HEK293 (cell line): ENCODE measurements around the gene IPCEF1.

ENCODE experiments used
- CTCF ChIA-PET: fragments of 350-600 bp; formaldehyde crosslinking; extraction: SDS; loops from one replicate; lab custom pipeline; 2021; ENCODE audit warnings: antibody characterized with exemption; lab: Yijun Ruan, JAX
- POLR2A ChIA-PET: fragments of 300-600 bp; formaldehyde crosslinking; extraction: SDS; loops from one replicate; lab custom pipeline; 2020; ENCODE audit warnings: antibody characterized with exemption, inconsistent platforms; lab: Yijun Ruan, JAX
- H3K27ac ChIP-seq: fragments of 200-500 bp; sonication (Bioruptor generic); 2 replicates; pipeline ENCODE4 v1.5.1; 2014; ENCODE audit warnings: low read depth, low read length, control low read depth, inconsistent platforms; ENCODE audit errors: extremely low read depth
- H3K36me3 ChIP-seq, 2 experiments: fragments of 200-500 bp in 1 of 2; sonication (Bioruptor generic) in 1 of 2; 1 replicate in 1 of 2; 2 replicates in 1 of 2; pipeline ENCODE4 v1.5.1; 2014 to 2017; ENCODE audit warnings: inconsistent platforms in 2 of 2, low read length in 2 of 2; ENCODE audit not compliant: control insufficient read depth in 2 of 2, insufficient read depth in 1 of 2
- H3K4me1 ChIP-seq: fragments of 200-500 bp; sonication (Bioruptor generic); 2 replicates; pipeline ENCODE4 v1.5.1; 2014; ENCODE audit warnings: mild to moderate bottlenecking, low read length, inconsistent platforms; ENCODE audit not compliant: control insufficient read depth, insufficient read depth
- H3K4me3 ChIP-seq: 2 replicates; pipeline ENCODE4 v1.5.1; 2011; ENCODE audit warnings: low read depth, mild to moderate bottlenecking, control low read depth, low read length, moderate library complexity
- H3K9me3 ChIP-seq: fragments of 200-500 bp; sonication (Bioruptor generic); 2 replicates; pipeline ENCODE4 v1.5.1; 2014; ENCODE audit warnings: low read depth, low read length, inconsistent platforms; ENCODE audit not compliant: control insufficient read depth, insufficient read depth
- KLF10 ChIP-seq: fragments of 450-650 bp; IDR thresholded peaks from 2 replicates; pipeline ENCODE4 v1.5.1; 2018; ENCODE audit warnings: missing biosample characterization, mild to moderate bottlenecking, missing genetic modification characterization
- KLF9 ChIP-seq: fragments of 450-650 bp; formaldehyde crosslinking; IDR thresholded peaks from 2 replicates; pipeline ENCODE4 v1.5.1; 2016; ENCODE audit warnings: missing biosample characterization, missing genetic modification characterization, low read depth
- MZF1 ChIP-seq: fragments of 450-650 bp; formaldehyde crosslinking; IDR thresholded peaks from 2 replicates; pipeline ENCODE4 v1.5.1; 2017; ENCODE audit warnings: missing biosample characterization, missing genetic modification characterization, borderline replicate concordance
- SALL2 ChIP-seq: fragments of 450-650 bp; formaldehyde crosslinking; IDR thresholded peaks from 2 replicates; pipeline ENCODE4 v1.5.0; 2017; ENCODE audit warnings: missing biosample characterization, mild to moderate bottlenecking, missing genetic modification characterization, borderline replicate concordance
- ZNF157 ChIP-seq: fragments of 450-650 bp; formaldehyde crosslinking; IDR thresholded peaks from 2 replicates; pipeline ENCODE4 v1.5.1; 2016; ENCODE audit warnings: missing biosample characterization, missing genetic modification characterization
- ZNF19 ChIP-seq: fragments of 450-650 bp; formaldehyde crosslinking; IDR thresholded peaks from 2 replicates; pipeline ENCODE4; 2016; ENCODE audit warnings: missing biosample characterization, missing genetic modification characterization, low read depth
- ZNF341 ChIP-seq: fragments of 450-650 bp; formaldehyde crosslinking; IDR thresholded peaks from 2 replicates; pipeline ENCODE4; 2016; ENCODE audit warnings: low read depth, missing biosample characterization, missing genetic modification characterization
- ZNF366 ChIP-seq: fragments of 450-650 bp; formaldehyde crosslinking; conservative IDR thresholded peaks from 2 replicates; pipeline ENCODE4 v1.5.1; 2016; ENCODE audit warnings: missing biosample characterization, missing genetic modification characterization
- ZSCAN16 ChIP-seq: fragments of 450-650 bp; formaldehyde crosslinking; IDR thresholded peaks from 2 replicates; pipeline ENCODE4 v1.5.1; 2016; ENCODE audit warnings: missing biosample characterization, missing genetic modification characterization
- TF ChIP-seq, protein P1 (sequence below): fragments of 450-650 bp; formaldehyde crosslinking; IDR thresholded peaks from 2 replicates; pipeline ENCODE4 v1.5.1; 2016; ENCODE audit warnings: missing biosample characterization, missing genetic modification characterization
- TF ChIP-seq, protein P2 (sequence below): fragments of 450-650 bp; formaldehyde crosslinking; IDR thresholded peaks from 2 replicates; pipeline ENCODE4 v1.5.1; 2016; ENCODE audit warnings: missing biosample characterization, missing genetic modification characterization
- TF ChIP-seq, protein P3 (sequence below): fragments of 450-650 bp; formaldehyde crosslinking; IDR thresholded peaks from 2 replicates; pipeline ENCODE4 v1.5.1; 2016; ENCODE audit warnings: missing biosample characterization, missing genetic modification characterization

Gene IPCEF1

DNA sequence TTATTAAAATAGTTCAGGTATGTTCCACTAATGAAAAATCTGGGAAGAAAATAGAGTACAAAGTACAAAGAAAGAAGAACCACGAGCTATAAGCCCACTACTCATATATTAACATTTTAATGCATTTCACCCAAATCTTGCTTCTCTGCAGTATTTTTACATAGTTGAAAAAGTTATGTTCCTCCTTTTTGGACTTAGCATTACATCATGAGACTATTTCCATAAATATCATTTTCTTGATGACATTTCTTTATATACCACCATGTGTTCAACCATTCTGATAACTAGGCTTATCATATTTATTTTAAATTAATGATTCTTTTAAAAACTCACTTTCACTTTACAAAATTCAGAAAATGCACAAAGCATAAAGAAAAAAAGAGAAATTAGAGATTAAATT is 3.0 kb downstream of the IPCEF1 start:
- CTCF ChIA-PET, result no interaction called here

DNA sequence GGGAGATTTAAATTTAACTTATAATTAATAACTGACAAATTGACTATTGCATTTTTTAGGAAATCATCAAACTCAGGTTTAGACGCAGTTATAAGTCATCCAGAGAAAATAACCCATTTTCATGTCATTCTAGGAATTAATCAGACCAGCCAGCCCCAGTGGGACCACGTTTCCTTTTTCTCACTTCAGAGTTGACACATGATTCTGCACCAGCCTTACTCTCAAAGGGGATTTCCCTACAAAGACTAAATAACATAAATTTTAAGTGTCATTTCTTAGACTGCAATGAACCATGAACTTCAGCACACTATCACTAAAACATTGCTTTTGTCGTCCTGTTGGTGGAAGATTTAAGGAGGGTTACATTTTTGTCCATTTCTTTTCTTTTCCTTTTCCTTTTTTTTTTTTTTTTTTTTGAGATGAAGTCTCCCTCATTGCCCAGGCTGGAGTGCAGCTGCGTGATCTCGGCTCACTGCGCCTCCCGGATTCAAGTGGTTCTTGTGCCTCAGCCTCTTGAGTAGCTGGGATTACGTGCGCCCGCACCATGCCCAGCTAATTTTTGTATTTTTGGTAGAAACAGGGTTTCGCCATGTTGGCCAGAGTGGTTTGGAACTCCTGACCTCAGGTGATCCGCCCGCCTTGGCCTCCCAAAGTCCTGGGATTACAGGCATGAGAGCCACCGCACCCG is 3.6 kb downstream of the IPCEF1 start:
- no peaks in the 10 kb centered on the region for H3K9me3 ChIP-seq
- CTCF ChIA-PET, result interaction anchor here (0.5 kb wide), 1 partner anchor 81 kb away, joined by 3 read pairs; no protein-coding TSS in a partner anchor
- no peak overlapping the region for H3K27ac ChIP-seq
- TF ChIP-seq, protein P1, sequence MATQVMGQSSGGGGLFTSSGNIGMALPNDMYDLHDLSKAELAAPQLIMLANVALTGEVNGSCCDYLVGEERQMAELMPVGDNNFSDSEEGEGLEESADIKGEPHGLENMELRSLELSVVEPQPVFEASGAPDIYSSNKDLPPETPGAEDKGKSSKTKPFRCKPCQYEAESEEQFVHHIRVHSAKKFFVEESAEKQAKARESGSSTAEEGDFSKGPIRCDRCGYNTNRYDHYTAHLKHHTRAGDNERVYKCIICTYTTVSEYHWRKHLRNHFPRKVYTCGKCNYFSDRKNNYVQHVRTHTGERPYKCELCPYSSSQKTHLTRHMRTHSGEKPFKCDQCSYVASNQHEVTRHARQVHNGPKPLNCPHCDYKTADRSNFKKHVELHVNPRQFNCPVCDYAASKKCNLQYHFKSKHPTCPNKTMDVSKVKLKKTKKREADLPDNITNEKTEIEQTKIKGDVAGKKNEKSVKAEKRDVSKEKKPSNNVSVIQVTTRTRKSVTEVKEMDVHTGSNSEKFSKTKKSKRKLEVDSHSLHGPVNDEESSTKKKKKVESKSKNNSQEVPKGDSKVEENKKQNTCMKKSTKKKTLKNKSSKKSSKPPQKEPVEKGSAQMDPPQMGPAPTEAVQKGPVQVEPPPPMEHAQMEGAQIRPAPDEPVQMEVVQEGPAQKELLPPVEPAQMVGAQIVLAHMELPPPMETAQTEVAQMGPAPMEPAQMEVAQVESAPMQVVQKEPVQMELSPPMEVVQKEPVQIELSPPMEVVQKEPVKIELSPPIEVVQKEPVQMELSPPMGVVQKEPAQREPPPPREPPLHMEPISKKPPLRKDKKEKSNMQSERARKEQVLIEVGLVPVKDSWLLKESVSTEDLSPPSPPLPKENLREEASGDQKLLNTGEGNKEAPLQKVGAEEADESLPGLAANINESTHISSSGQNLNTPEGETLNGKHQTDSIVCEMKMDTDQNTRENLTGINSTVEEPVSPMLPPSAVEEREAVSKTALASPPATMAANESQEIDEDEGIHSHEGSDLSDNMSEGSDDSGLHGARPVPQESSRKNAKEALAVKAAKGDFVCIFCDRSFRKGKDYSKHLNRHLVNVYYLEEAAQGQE (tag by site-specific recombination), result no peak
- TF ChIP-seq ZNF341 (no peak), KLF9 (tag by site-specific recombination) (no peak), ZNF157 (tag by site-specific recombination) (no peak)
- H3K4me1 ChIP-seq, result no peaks in the 10 kb centered on the region
- POLR2A ChIA-PET, result interaction anchor here (0.7 kb wide), 1 partner anchor 198 kb away, joined by 7 read pairs; no protein-coding TSS in a partner anchor
- H3K36me3 ChIP-seq, result no peaks in the 10 kb centered on the region; a peak in 1 of 3 replicates
- no peak overlapping the region for H3K4me3 ChIP-seq

More for the DNA sequence above, 3.0 kb downstream of the IPCEF1 start:
- POLR2A ChIA-PET, result interaction anchor here (0.7 kb wide), 1 partner anchor 198 kb away, joined by 7 read pairs; no protein-coding TSS in a partner anchor
- TF ChIP-seq, protein P2, sequence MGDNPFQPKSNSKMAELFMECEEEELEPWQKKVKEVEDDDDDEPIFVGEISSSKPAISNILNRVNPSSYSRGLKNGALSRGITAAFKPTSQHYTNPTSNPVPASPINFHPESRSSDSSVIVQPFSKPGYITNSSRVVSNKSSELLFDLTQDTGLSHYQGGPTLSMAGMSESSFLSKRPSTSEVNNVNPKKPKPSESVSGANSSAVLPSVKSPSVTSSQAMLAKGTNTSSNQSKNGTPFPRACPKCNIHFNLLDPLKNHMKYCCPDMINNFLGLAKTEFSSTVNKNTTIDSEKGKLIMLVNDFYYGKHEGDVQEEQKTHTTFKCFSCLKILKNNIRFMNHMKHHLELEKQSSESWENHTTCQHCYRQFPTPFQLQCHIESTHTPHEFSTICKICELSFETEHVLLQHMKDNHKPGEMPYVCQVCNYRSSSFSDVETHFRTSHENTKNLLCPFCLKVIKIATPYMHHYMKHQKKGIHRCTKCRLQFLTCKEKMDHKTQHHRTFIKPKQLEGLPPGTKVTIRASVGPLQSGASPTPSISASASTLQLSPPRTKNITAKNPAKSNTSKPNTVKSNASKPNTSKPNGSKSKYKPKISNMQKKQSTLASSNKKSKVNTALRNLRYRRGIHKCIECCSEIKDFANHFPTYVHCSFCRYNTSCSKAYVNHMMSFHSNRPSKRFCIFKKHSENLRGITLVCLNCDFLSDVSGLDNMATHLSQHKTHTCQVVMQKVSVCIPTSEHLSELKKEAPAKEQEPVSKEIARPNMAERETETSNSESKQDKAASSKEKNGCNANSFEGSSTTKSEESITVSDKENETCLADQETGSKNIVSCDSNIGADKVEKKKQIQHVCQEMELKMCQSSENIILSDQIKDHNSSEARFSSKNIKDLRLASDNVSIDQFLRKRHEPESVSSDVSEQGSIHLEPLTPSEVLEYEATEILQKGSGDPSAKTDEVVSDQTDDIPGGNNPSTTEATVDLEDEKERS, result no peak
- TF ChIP-seq MZF1 (tag by site-specific recombination), result no peak
- no peak for TF ChIP-seq SALL2 (tag by site-specific recombination)
- H3K4me3 ChIP-seq, result no peak overlapping the region
- H3K27ac ChIP-seq, result no peak overlapping the region
- no peaks in the 10 kb centered on the region for H3K4me1 ChIP-seq
- no peaks in the 10 kb centered on the region for H3K9me3 ChIP-seq
- H3K36me3 ChIP-seq, result no peaks in the 10 kb centered on the region; a peak in 1 of 3 replicates

DNA sequence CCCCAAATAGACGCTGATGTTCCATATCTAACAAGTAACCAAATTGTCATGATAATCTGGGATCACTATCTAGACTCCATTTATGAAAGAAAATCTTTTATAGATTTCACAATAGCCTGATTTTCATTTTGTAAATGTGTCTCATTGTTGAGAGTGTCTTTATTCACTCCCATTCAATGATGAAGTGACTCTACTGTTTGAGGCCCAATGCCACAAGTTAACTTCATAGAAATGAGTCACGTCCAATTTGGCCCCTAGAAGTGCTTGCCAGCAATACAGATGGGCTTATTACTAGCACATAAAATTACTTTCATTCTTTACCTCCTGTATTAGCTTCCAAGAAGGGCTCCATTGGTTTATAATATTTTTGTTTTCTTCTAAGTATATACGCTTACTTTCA is 6.3 kb downstream of the IPCEF1 start:
- no peaks in the 10 kb centered on the region; a peak in 1 of 3 replicates for H3K36me3 ChIP-seq
- no peak overlapping the region for H3K4me3 ChIP-seq
- ChIA-PET POLR2A (no interaction called here), CTCF (interaction anchor here (1.5 kb wide), 1 partner anchor 21 kb away, joined by 4 read pairs; no protein-coding TSS in a partner anchor)
- no peak for TF ChIP-seq ZNF366 (tag by site-specific recombination)
- no peak overlapping the region for H3K27ac ChIP-seq
- no peaks in the 10 kb centered on the region for H3K4me1 ChIP-seq
- H3K9me3 ChIP-seq, result no peaks in the 10 kb centered on the region

DNA sequence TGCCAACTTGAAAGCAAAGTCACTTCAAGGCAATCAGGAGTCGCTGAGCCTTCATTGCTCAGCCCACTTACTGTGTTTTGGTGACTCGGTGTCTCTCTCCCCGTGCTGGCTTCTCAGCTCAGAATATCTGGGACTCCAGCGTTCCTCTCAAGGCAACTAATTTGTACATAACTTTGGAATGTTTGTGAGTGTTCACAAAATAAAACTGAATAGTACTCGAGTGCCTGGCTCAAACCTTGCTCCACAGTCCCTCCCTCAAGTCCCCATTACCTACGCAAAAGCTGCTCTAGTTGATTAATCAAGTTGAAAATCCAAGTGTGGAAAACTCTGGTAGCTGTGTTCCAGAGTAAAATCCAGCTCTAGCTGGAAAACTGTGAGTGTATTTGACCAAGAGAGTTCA is 8.6 kb downstream of the IPCEF1 start:
- no peaks in the 10 kb centered on the region for H3K9me3 ChIP-seq
- H3K4me1 ChIP-seq, result no peaks in the 10 kb centered on the region
- no peaks in the 10 kb centered on the region for H3K36me3 ChIP-seq
- POLR2A ChIA-PET, result no interaction called here
- TF ChIP-seq, protein P3, sequence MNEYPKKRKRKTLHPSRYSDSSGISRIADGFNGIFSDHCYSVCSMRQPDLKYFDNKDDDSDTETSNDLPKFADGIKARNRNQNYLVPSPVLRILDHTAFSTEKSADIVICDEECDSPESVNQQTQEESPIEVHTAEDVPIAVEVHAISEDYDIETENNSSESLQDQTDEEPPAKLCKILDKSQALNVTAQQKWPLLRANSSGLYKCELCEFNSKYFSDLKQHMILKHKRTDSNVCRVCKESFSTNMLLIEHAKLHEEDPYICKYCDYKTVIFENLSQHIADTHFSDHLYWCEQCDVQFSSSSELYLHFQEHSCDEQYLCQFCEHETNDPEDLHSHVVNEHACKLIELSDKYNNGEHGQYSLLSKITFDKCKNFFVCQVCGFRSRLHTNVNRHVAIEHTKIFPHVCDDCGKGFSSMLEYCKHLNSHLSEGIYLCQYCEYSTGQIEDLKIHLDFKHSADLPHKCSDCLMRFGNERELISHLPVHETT (tag by site-specific recombination), result no peak
- TF ChIP-seq ZSCAN16 (tag by site-specific recombination) (no peak), ZNF19 (no peak), KLF10 (tag by site-specific recombination) (no peak)
- CTCF ChIA-PET, result interaction anchor here (0.6 kb wide), 1 partner anchor 24 kb away, joined by 3 read pairs; no protein-coding TSS in a partner anchor
- no peak overlapping the region for H3K27ac ChIP-seq
- H3K4me3 ChIP-seq, result no peak overlapping the region
